ENCODE data around the gene SEC14L5.

The SEC14L5 gene

DNA sequence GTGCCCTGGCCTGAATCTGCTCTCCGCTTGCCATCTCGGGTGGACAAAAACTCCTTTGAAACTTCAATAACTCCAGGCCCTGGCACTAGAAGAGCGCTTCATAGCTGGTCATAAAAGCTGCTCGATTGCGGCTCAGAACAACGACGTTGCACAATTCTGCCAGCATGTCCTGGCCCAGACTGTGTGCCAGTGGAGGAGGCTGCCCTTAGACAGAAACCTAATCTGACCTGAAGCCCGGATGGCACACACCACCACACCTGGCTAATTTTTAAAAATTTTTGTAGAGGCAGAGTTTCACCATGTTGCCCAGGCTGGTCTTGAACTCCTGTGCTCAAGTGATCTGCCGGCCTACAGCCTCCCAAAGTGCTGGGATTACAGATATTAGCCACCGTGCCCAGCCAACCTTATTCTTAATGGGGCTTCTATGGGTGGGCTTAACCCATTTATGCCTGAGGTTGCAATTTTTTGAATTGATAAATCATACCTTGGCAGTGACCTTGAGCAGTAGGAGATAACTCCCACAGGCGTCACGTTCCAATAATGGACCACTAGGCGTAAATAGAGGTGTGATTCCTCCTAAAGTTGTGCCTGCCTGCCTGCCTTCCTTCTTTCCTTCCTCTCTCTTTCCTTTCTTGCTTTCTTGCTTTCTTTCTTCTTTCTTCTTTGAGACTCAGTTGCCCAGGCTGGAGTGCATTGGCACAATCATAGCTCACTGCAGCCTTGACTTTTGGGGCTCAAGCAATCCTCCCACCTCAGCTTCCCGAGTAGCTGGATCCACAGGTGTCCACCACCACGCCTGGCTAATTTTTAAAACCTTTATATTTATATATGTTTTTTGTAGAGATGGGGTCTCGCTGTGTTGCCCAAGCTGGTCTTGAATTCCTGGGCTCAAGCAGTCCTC, 20.1 kb upstream of the SEC14L5 start:
- no peak for TF ChIP-seq GATA3 (IDR thresholded peaks at IDR 0.05; ENCODE audit: low read depth, low read length)
- no peak for TF ChIP-seq GATA2 (IDR thresholded peaks at IDR 0.05; ENCODE audit: low read depth, low read length)

DNA sequence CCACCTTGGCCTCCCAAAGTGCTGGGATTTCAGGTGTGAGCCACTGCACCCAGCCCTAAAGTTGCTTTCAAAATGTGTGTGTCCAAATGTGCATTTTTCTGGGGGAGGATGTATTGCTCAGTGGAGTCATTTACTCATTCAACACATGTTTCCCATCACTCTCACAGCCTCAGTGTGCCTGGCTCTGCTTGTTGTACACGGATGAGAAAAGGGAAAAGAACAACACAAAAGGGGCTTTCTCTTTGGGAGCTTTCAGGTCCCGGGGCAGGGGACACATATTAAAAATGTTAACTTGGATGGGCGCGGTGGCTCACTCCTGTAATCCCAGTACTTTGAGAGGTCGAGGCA, 19.5 kb upstream of the SEC14L5 start:
- TF ChIP-seq GATA3 (IDR thresholded peaks at IDR 0.05; ENCODE audit: low read depth, low read length) = no peak
- TF ChIP-seq GATA2 (IDR thresholded peaks at IDR 0.05; ENCODE audit: low read depth, low read length) = no peak

DNA sequence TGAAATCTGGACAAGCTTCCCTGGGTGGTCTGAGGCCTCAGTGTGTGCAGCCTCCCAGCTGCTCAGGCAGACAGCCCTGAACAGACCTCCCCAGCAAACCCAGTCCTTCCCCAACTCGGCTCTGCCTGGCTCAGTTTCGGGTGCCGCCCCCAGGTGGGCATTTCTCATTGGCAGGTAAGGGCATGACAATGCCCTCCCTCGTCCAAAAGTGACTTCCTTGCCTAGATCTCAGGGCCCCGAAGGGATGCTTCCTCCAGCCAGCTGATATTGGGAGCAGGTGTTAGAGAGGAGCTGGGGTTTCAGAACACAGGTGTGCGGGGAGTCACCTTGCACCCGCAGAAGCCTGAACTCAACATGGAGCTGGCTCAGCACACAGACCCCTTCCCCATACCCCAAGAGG, 17.4 kb upstream of the SEC14L5 start:
- TF ChIP-seq GATA3 (IDR thresholded peaks at IDR 0.05; ENCODE audit: low read depth, low read length) (no peak), GATA2 (IDR thresholded peaks at IDR 0.05; ENCODE audit: low read depth, low read length) (no peak)

DNA sequence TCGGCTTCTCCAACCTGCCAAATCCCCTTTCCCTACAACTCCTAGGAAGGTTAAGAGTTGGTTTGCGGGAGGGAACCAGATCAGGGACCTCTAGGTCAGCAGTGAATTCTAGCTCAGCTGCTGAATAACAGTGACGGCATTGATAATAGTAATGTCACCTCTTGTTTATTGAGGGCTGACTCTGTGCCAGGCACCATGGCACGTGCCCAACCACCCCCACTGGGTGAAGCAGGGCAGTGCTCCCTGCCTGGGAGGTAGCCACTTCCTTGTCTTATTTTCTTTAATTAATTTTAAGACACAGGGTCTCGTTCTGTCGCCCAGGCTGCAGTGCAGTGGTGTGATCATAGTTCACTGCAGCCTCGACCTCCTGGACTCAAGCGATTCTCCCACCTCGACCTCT, 15.6 kb upstream of the SEC14L5 start:
- no peak for TF ChIP-seq GATA3 (IDR thresholded peaks at IDR 0.05; ENCODE audit: low read depth, low read length)
- TF ChIP-seq GATA2 (IDR thresholded peaks at IDR 0.05; ENCODE audit: low read depth, low read length) = no peak

DNA sequence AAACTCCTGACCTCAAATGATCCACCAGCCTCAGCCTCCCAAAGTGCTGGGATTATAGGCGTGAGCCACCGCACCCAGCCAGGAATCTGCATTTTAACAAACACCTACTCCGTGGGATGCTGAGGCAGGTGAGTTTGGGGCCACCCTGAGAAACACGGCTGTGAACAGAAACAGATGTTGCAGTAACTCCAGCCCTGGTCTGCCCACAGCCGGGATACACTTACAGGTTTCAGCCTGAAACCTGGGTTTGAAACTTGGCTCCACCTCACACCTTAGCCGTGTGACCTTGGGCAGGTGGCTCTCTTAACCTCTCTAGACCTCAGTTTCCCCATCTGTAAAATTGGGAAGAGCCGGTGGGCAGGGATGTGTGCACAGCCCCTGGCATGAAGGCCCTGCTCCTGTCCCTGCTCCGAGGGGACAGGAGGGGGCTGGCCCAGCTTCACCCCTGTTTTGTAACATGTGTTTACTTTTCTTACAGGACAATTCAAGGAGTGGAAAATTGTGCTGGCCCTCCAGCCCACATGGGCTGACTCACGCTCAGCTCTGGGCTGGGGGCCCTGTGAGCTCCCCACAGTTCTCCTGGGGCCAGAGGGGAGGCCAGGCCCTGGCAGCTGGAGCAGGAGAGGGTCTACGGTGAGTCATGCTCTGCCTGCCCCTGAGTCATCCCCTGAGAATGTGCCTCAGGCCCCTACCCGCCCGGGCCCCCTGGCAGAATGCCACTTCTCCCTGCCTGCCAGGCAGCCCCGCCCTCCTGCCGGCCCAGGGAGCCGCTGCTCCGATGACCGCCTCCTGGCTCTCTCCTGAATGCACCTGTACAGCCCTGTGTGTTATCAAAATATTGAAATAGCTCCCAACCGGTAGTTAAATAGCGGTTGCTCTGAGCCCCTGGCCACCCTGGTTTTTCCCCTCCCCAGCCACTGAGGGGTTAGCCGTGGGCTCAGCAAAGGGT, 13.5 kb upstream of the SEC14L5 start:
- TF ChIP-seq GATA3 (IDR thresholded peaks at IDR 0.05; ENCODE audit: low read depth, low read length) (no peak), GATA2 (IDR thresholded peaks at IDR 0.05; ENCODE audit: low read depth, low read length) (no peak)

DNA sequence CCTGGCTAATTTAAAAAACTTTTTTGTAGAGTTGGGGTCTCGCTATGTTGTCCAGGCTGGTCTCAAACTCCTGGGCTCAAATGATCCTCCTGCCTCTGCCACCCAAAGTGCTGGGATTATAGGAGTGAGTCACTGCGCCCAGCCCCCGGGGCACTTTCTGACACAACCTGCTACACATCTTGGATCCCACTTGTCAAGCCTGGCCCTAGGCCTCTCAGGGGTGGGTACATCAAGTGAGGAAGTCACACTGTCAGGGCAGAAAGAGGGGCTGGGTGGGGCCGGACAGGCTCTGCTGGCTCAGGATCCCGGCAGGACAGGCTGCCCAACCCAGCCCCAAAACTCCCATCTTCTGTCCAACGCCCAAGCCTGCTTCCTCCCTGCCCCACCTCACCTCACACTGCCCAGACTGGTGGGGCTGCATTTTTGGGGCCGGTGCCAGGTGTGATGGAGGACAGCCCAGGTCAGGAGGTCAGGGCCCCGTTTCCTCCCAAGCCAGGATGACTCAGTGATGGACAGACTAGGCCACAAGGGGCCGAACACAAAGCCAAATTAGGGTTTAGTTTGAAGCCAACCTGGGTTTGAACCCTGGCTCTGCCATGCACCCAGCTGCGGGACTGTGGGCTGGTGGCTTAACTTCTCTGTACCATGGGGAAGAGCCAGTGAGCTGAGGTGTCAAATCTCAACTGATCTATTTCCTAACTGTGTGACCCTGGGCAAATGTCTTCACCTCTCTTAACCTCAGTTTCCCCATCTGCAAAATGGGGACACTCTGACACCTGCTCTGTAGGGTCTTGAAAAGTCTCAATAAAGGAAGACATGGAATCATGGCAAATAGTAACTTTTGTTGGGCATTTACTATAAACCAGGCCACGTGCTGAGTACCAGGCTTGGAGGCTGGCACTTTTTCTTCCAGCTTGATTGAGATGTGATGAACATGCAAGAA, 12.3 kb upstream of the SEC14L5 start:
- TF ChIP-seq GATA2 (IDR thresholded peaks at IDR 0.05; ENCODE audit: low read depth, low read length) = no peak
- TF ChIP-seq GATA3 (IDR thresholded peaks at IDR 0.05; ENCODE audit: low read depth, low read length) = no peak

DNA sequence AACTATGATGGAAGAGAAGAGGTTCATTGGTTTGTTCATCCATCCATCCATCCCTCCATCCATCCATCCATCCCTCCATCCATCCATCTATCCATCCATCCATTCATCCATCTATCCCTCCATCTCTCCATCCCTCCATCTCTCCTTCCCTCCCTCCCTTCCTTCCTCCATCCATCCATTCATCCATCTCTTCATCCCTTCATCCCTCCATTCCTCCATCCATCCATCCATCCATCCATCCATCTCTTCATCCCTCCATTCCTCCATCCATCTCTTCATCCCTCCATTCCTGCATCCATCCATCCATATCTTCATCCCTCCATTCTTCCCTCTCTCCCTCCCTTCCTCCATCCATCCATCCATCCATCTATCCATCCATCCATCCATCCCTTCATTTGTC, 11.2 kb upstream of the SEC14L5 start:
- no peak for TF ChIP-seq GATA2 (IDR thresholded peaks at IDR 0.05; ENCODE audit: low read depth, low read length)
- no peak for TF ChIP-seq GATA3 (IDR thresholded peaks at IDR 0.05; ENCODE audit: low read depth, low read length)

DNA sequence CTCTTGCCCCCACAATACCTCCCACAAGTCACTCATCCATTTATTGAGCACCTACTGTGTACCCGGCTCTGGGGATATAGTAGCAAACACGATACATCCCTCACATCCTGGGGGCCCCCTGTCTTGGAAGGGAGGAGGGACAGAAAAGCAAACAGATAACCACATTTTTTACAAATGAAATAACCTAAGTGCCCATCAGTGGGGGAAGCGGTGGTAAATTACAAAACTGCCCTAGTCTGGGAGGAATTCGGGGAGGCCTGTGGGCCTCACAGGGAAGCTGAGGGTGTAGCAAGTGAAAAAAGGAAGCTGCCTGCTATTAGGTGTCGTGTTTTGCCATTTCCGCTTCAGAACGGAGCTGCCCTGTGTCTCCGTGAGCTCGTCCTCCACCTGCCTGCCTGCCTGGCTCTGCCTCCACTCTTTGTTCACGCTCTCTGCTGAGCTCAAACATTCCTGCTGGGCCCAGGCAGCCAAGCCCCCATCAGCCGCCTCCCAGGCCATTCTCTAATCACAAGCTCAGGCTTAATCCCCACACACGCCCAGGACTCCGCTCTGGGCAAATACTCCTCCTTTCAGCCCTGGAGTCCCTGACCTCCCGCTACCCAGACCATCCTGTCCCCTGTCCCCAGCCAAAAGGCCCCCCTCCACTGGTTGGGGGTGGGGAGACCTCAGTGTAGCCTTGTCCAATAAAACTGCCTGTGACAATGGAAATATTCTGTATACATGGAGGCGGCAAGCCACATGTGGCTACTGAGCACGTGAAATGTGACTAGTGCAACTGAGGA, 10.2 kb upstream of the SEC14L5 start:
- no peak for TF ChIP-seq GATA2 (IDR thresholded peaks at IDR 0.05; ENCODE audit: low read depth, low read length)
- TF ChIP-seq GATA3 (IDR thresholded peaks at IDR 0.05; ENCODE audit: low read depth, low read length) = no peak

DNA sequence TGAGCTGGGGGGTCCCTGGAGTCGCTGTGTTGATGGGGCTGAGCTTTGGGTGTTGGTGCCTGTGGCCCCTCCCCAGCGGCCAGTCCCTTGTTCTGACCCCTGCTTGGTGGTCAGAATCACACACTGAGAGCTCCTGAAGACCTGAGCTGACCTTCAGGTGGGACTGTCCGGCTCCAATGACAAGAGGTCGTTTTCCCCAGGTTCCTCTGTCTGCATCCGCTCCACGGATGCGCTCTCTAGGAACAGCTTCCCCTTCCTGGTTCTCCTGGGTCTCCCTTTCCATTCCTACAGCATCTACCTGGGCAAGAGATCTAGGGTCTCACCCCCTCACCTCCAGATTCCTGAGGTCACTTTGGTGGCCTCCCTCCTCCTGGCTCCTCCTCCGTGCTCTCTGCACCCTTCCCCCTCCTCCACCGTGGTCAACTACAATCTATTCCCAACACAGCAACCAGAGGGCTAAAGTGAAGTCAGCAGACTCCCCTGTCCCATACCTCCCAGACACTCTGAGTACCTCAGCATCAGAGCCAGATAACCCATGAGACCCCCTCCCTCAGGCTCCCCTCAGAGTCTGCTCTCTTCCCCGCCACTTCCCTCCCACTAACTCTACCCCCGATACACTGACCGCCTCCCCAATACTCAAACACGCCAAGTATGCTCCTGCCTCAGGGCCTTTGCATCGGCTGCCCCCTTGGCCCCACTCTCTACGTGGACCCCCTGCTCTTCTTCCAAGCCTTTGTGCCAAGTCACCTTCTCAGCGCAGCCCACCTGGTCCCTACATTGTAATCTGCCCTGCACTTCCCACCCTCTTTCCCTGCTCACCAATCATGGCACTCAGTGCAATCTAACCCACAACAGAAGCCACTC, 9.0 kb upstream of the SEC14L5 start:
- TF ChIP-seq GATA2 (IDR thresholded peaks at IDR 0.05; ENCODE audit: low read depth, low read length) (no peak), GATA3 (IDR thresholded peaks at IDR 0.05; ENCODE audit: low read depth, low read length) (no peak)

DNA sequence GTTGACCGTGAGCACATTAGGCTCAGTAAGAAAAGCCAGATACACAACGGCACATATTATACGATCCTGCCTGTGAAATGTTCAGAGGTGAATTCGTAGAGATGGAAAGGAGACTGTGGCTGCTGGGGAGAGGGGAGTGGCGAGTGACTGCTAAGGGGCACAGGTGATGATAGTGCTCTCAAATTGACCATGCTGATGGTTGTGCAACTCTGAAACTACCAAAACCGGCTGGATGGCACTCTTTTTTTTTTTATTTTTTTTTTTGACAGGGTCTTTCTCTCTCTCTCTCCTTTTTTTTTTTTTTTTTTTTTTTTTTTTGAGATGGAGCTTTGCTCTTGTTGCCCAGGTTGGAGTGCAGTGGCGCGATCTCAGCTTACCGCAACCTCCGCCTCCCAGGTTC, 8.1 kb upstream of the SEC14L5 start:
- no peak for TF ChIP-seq GATA3 (IDR thresholded peaks at IDR 0.05; ENCODE audit: low read depth, low read length)
- no peak for TF ChIP-seq GATA2 (IDR thresholded peaks at IDR 0.05; ENCODE audit: low read depth, low read length)

DNA sequence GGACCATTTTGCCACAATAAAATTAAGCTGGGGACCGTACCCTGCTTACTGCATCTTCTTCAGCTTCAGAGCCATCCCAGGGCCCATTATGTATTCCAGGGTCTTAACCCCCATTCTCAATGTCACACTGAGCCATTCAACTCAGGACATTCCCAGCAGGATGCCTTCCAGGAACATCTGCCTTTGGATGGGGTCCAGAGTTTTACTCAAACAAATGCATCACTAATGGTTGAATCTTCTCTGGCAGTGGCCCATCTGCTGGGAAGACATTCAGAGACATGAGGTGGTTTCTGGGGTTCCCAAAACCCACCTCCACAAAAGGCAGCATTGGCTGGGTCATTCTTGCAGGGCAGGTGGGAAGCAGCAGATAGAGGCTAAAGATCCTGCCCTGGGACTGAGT, 3.4 kb upstream of the SEC14L5 start:
- no peak for TF ChIP-seq GATA3 (IDR thresholded peaks at IDR 0.05; ENCODE audit: low read depth, low read length)
- TF ChIP-seq GATA2 (IDR thresholded peaks at IDR 0.05; ENCODE audit: low read depth, low read length) = no peak

DNA sequence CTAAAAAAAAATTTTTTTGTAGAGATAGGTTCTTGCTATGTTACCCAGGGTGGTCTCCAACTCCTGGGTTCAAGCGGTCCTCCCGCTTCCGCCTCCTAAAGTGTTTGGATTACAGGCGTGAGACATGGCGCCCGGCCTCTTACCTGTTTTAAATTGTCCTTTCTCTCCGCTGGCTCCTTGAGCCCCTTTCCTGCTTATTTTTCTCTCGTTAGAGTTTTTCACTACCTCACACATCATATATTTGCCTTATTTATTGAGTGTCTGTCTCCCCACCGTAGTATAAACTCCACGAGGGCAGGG, 760 bp upstream of the SEC14L5 start:
- TF ChIP-seq GATA2 (IDR thresholded peaks at IDR 0.05; ENCODE audit: low read depth, low read length) = no peak
- TF ChIP-seq GATA3 (IDR thresholded peaks at IDR 0.05; ENCODE audit: low read depth, low read length) = no peak
